ENCODE data around the gene LRP8. TPM values are rescaled to one million over a fixed set of nuclear protein-coding genes. Genes with fewer than 3 reads are reported as not detected.

LRP8 gene
- total and polyA plus RNA-seq, 2 experiments from 2014 or later, result 27.8 to 71.1 TPM

- no peak for TF ChIP-seq ZNF462 (CRISPR knock-in tag; IDR thresholded peaks at IDR 0.05)
These were observed 62.3 kb downstream of the LRP8 start (continued) for GRCh38 chr1:53265581-53265980.

- peaks cover 1% of the 10 kb centered on the region for H3K27me3 Mint-ChIP-seq (ENCODE audit: insufficient read depth, low read depth, poor library complexity)
- no peak overlapping the region for H3K4me3 ChIP-seq
- no peaks in the 10 kb centered on the region for H3K9me2 ChIP-seq (ENCODE audit: insufficient read depth)
- H3K4me3 Mint-ChIP-seq, result no peak overlapping the region
- peaks cover 96% of the 10 kb centered on the region for H3K36me3 Mint-ChIP-seq (ENCODE audit: low read depth)
- DNase-seq (ENCODE audit: low spot score), result no peak
- H3K9me3 Mint-ChIP-seq, result no peaks in the 10 kb centered on the region
- H3K36me3 ChIP-seq (ENCODE audit: insufficient read depth), result peaks cover 56% of the 10 kb centered on the region
- peaks cover 11% of the 10 kb centered on the region for H4K20me1 ChIP-seq (replicated peaks; ENCODE audit: insufficient read depth)
- no peaks in the 10 kb centered on the region for H3K79me2 ChIP-seq (replicated peaks; ENCODE audit: insufficient read depth)
- no peaks in the 10 kb centered on the region for H3K4me1 ChIP-seq (ENCODE audit: insufficient read depth)
- no peak overlapping the region for H3K27ac Mint-ChIP-seq
- no peak for ATAC-seq
- no peaks in the 10 kb centered on the region for H3K27me3 ChIP-seq (ENCODE audit: insufficient read depth)
- no peak overlapping the region for H3K4me2 ChIP-seq
- H2AFZ ChIP-seq, result no peak overlapping the region
- H3K4me1 Mint-ChIP-seq, result no peaks in the 10 kb centered on the region
- H3K27ac ChIP-seq (ENCODE audit: low read depth), result no peak overlapping the region
- H3F3A ChIP-seq (replicated peaks; ENCODE audit: low read depth), result peaks cover 3% of the 10 kb centered on the region; the same call in 1 of the 2 replicates
- TF ChIP-seq ZNF331 (CRISPR knock-in tag; IDR thresholded peaks at IDR 0.05; ENCODE audit: low read depth) (no peak), JUNB (IDR thresholded peaks at IDR 0.05; ENCODE audit: unreplicated experiment) (no peak), EZH2 (IDR thresholded peaks at IDR 0.05; ENCODE audit: low read depth, unreplicated experiment) (no peak), CREB1 (CRISPR knock-in tag; IDR thresholded peaks at IDR 0.05; ENCODE audit: low read depth) (no peak), STAT1 (IDR thresholded peaks at IDR 0.05; ENCODE audit: unreplicated experiment) (no peak), ZNF114 (CRISPR knock-in tag; IDR thresholded peaks at IDR 0.05) (no peak), NANOG (IDR thresholded peaks at IDR 0.05; ENCODE audit: borderline replicate concordance) (no peak), CTCF (conservative IDR thresholded peaks at IDR 0.05; ENCODE audit: low read depth in 2 of 2) (no peak), ZNF462 (CRISPR knock-in tag; IDR thresholded peaks at IDR 0.05) (no peak)
These were observed 63.8 kb downstream of the LRP8 start for GRCh38 chr1:53264048-53264447.
